G401.6 (cell line): ENCODE results near the gene ST6GALNAC2.
"Not testable (repeated sequence)": the region's sequence is repeated elsewhere in the genome, so short reads cannot be mapped to it uniquely, and the experiment has no call there.

Source experiments
- FAIRE-seq: peaks from 2 replicates; lab custom pipeline; 2012; peaks lifted over from hg19 to GRCh38; lab: Jason Lieb, UNC

Gene ST6GALNAC2

DNA sequence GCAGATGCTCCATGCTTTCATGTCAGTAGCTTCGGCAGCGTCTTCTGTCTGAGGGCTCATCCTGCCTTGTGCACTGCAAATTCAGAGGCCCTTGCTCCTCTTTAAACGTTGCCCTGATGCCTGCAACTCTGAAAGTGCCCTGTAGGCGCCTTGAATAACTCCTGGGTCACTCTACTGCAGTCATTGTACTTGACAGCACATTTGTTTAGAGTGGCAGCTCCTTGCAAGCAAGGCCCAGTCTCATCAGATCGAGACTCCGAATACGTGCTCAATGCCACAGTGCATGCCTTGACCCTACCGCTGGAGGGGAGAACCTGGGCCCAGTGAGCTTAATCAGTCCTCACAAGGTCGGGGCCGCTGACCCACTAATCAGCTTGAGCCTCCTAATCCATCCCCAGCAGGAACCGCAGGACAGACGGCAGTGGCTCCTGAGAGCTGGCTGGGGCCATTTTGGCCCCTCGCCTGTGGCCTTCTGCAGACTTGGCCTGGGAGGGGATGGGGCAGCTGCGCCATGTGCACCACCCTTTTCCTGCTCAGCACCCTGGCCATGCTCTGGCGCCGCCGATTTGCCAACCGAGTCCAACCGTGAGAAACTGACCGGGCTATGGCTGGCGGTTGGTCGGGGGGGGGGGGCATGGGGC, 45.9 kb downstream of the ST6GALNAC2 start, which contains the start of gene PRCD:
TSS of gene PRCD (plus strand) at position 414 of the 641 bp plus-strand sequence. CDS start at position 512, 98 bp downstream.
- no peak for FAIRE-seq

DNA sequence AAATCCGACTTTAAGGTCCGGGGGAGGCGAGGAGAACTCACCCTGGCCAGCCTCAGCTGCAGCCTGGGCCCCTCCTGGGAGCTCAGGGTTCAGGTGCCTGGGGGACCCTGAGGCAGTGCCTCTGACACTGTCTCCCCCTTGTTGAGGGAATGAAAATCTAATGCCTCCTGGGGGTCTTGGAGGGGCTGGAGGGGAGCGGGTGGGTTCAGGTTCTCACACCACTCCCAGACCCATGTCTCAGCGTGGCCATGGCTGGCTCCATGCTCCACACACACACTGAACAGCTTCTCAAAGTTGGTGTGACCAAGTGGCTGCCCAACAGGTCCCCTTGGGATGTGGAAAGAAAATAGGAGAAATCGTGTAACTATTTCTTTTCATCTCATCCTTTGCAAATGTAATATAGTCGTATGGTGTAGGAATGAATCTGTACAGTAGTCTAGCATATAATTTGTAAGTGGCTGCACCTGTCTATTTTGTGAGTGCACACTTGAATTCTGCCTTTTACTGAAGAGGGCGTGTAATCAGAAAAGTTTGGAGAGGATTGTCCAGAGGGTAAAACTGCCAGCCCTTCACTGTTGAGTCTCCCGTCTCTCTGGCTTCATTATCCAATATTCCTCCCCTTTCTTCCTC, 46.6 kb downstream of the ST6GALNAC2 start:
- no peak for FAIRE-seq

DNA sequence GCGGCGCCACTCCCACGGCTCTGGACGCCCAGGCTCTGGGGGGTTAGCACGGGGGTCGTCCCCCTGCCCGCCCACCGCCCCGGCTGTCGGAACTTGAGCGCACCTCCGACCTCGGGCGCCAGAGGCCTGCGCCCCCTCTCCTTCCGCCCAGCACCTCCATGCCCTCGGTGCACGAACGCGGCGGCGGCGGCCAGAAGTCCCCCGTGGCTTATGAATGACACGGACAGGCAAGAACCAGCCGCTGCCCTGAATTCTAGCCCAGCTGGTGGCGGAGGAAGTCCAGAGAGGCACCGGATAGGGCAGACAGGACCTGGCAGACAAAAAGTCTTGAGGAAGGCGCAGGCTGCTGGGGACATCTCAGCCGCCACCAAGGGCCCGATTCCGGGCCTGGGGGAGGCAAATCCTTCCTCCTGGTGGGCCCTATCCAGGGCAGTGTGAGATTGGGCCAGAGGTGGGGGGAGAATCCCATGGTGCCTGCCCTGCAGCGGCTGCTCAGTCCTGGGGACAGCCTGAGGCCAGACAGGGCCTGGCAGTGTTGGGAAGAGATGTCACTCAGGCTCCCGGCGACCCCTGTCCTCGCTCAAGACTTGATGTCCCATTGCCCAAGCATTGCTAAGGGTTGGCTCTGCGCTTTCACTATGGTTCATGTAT, 47.3 kb downstream of the ST6GALNAC2 start:
- no peak for FAIRE-seq

DNA sequence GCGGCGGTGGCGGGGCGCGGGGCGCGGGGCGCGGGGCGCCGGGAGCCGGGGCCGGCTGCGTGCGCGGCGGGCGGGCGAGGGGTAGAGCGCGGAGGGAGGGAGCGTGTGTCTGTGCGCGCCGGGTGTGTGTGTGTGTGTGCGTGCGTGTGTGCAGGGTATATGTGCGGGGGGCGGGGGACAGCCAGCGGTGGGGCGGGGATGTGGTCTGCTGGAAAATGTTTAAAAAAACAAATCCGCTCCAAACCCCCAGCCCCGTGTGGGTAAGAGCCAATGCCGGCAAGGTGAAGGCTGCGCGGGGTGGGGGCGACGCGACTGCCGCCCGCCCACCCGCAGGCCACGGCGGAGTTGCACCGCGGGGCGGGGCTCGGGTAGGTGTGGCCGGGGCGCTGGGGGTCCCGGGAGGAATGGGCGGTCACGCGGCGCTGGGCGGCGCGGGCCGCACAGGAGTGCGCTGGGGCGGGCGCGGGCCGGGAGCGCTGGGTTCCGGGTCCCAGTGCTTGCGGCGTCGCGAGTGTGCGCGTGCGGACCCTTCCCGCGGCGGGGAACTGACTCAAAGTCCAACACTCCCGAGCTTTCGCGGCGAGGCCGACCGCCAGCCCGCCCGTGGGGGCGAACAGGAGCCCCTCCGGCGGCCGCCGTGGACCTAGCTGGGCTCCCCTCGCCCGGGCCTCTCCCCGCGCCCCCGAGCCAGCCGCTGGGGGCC, 47.9 kb downstream of the ST6GALNAC2 start, which contains the start of gene CYGB:
TSS of gene CYGB (minus strand) at position 132 of the 703 bp plus-strand sequence. CDS start 167 bp downstream, outside the sequence.
- no peak for FAIRE-seq

DNA sequence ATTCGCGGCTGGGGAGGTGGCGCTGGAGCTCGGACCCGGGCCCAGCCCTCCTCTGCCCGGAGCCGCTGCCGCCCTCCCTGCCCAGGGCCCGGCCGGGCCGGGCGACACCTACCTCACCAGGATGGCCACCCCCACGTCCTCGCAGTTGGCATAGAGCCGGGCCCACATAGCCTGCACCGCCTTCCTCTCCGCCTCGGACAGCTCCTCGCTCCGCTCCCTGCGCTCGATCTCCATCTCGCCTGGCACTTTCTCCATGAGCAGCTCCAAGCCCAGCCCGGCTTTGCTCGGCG, 48.4 kb downstream of the ST6GALNAC2 start:
- no peak for FAIRE-seq

DNA sequence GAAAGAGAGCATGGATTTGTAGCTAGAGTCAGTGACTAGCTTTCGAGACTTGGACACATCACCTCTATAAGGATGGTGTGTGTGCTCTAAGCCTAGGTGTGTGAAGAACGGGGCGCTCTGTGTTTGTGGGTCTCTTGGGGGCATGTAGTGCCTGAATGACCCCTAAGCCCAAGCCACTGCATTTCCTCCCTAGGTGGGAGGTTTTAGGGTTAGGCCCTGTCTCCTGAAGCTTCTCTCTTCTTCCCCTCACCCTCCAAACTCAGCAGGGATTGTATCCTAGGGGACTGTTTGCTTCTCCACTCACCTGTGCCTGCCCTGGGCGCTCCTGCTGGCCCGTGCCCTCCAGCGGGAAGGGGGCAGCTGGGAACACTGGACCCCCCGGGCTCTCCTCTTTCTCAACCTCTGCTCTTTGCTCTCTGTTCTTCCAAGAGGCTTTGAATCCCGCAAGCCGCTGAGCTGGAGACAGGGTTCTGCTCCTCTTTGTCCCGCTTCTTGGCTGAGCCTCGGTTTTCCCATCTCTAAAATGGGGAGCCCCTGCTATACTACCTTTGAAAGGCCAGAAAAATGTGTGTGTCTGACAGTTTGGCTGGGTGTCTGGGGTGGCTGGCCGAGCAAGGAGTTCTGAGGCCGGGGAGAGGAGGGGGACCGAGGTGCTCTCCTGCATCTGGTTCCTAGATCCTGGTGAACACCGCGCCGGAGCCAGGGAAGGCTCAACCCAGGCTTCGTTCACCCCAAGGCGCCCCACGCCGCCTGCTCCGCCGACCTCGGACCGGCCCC, 49.0 kb downstream of the ST6GALNAC2 start:
- no peak for FAIRE-seq

DNA sequence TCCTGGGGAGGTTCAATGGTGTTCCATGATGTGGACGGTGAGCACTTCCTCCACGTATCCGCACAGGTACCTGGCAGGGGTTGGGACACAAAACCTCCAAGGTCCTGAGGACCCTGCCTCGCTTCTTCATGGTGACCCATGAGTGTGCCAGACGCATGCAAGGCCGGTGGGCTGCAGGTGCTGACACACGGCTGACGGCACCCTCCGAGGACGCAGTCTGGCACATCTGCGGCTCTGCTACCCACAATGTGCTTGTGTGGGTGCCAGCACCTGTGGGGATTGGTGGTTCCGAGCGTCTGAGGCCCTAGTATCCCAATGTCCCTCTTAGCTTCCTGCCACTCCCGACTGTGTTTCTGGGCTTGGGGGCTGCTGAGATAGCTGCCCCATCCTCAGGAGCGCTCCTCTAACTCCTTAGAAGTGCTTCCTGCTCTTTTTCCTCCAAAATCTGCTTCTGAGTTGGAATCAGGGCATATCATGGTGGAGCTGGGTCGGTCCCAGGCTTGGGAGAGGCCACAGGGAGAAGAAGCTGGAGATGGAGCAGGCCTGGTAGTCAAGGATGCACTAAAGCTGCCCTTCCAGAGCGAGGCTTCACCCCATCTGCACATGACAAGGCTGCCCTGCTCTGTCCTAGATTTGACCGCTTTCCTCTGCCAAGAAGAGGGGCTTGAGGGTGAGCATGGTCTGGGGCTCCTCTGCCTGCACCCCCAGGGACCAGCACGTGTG, 49.7 kb downstream of the ST6GALNAC2 start:
- no peak for FAIRE-seq

DNA sequence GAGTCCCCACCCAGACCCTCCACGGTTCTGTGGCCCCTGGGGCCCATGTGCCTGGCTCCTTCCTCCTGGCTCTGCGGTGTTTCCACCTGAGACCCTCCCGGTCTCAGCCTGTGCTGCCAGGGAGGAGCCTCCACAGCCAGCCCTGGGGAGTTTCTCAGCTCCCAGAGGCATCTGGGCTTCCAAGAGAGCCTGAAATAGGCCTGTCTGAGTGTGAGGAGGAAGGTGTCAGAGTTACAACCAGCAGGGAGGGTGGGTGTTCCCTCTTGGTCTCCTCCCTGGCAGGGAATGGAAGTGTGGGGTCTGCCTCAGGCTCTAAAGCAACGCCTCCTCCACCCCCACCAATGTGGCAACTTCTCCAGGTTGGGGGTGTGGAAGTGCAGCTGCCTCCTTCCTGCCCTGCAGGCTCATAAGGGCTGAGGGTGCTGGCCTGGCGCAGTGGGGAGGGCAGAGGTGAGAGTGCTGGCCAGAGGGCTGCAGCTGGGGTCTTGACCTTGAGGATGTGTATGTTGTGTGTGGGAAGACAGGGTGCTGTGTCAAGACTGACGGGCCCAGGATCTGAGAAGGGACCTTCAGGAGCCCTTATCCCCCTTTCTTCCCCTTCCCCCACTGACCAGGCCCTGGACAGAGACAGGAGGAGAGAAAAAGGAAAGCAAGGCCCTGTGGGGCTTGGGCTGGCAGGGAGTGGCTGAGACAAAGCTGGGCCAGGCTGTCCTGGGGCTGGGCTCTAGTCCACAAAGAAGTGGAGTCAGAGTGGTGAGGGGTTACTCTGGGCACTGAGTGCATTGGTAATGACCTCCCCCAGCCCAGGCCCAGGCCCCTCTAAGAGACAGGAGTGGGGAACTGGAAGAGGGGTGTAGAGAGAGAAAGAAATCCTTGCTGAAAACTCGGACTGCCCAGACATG, 50.6 kb downstream of the ST6GALNAC2 start:
- FAIRE-seq = no peak

DNA sequence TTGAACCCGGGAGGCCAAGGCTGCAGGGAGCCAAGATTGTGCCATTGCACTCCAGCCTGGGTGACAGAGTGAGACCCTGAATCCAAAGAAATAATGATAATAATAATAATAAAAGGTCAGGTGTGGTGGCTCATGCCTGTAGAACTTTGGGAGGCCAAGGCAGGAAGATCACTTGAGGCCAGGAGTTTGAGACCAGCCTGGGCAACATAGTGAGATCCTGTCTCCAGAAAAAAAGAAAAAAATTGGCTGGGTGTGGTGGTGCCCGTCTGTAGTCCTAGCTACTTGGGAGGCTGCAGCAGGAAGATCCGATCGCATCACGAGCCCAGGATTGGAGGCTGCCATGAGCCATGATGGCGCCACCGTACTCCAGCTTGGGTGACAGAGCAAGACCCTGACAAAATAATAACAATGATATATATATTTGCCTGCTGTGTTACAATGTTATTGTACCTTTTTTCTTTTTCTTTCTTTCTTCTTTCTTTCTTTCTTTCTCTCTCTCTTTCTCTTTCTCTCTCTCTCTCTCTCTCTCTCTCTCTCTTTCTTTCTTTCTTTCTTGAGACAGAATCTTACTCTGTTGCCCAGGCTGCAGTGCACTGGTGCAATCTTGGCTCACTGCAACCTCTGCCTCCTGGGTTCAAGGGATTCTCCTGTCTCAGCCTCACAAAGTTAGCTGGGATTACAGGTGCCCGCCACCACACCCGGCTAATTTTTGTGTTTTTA, 51.9 kb downstream of the ST6GALNAC2 start:
- FAIRE-seq = not testable (repeated sequence)

DNA sequence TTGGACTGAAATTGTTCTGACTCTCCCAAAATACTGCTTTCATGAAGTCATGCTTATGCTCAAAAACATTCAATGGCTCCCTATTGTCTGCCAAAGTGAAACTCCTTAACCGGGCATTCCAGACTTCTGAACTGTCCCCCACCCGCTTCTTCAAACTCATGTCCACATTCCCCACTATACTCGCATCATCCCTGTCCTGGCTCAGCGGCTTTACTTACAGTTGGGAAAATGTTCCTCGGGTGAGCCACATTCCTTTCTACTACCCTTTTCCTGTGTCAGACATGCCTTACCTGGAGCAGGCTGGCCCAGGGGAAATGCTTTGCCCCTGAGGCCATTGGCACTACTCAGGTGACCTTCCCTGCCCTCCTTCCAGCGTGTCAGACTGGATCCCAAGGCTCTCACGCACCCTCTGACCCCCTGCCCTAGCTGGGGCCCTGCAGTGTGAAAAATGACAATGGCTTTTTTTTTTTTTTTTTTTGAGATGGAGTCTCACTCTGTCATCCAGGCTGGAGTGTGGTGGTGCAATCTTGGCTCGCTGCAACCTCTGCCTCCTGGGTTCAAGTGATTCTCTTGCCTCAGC, 53.5 kb downstream of the ST6GALNAC2 start:
- no peak for FAIRE-seq

DNA sequence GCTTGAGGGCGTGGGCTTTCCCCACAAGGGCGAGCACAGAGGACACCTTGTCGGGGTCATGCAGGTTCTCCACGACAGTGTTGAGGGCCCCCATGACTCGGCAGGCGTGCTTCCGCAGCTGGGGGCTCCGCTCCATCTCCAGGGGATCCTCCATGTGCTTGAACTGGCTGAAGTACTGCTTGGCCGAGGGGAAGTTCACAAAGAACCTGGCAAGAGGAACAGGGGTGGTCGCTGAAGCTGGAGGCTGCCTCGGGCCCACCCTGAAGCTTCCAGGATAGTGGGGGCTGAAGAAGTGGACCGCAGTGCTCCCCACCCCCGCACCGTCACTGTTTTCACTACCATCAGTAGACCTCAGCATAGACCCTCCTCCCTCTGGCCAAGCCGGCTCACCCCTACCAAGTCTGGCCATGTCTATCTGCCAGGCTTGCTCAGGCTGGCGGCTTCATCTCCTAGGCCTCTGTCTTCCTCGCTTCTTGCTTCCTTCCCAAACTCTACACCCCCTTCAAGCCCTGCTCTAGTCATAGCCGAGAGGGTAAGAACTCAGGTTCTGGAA, 54.1 kb downstream of the ST6GALNAC2 start:
- FAIRE-seq = no peak

DNA sequence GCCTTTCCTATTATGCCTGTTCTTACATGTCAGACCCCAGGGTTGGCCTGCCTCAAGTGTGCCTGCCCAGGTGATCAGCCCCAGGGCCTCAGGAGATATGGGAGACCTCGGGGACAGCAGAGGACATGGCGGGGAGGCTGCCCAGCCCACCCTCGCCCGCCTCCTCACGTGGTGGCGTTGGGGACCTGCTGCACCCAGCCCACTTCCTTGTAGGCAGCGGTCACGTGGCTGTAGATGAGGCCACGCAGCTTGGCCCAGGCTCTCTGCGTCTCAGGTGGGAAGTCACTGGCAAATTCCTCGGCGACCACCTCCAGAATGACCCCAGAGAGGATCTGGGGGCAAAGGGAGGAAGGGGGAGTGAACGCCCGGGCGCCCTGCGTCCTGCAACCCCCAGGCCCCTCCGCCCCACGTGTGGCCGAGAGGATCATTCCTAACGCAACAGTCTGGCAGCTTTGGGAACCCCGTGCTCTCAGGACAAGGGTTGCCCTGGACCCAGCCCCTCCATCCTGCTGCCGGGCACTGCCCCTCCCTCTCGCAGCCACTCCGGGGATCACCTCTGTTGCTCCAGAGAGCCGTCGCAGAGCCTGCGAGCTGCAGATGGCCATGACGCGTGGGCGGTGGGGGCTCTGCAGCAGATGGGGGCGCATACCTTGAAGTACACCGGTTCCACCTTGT, 54.7 kb downstream of the ST6GALNAC2 start:
- no peak for FAIRE-seq

DNA sequence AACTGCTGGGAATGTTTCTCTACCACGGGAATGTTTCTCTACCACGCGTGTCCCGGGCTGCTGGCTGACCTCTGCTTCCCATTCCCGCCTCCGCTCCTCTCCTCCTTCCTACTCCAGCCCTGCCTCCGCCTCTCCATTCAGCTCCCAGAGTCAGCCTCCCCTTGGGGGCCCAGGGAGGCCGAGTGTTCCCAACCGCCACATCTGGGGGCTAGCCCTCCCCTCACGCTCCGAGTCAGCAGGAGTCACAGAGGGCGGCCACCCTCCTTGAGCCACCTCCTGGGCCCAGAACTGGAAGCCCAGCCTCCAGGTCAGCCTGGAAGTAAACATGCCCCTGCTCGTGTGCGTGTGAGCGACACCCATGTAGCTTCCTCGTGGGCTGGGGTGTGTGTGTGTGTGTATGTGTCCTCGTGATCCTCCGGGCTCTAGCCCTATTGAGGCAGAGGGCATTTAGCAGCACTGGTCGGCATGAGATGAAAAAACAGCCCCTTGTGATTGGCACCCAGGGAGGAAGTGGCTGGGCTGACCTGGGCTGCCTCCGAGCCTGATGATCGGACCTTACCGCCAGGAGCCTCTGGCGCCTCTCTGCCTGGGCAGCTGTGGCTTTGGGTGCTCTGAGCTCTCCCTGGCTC, 55.5 kb downstream of the ST6GALNAC2 start:
- FAIRE-seq = no peak

DNA sequence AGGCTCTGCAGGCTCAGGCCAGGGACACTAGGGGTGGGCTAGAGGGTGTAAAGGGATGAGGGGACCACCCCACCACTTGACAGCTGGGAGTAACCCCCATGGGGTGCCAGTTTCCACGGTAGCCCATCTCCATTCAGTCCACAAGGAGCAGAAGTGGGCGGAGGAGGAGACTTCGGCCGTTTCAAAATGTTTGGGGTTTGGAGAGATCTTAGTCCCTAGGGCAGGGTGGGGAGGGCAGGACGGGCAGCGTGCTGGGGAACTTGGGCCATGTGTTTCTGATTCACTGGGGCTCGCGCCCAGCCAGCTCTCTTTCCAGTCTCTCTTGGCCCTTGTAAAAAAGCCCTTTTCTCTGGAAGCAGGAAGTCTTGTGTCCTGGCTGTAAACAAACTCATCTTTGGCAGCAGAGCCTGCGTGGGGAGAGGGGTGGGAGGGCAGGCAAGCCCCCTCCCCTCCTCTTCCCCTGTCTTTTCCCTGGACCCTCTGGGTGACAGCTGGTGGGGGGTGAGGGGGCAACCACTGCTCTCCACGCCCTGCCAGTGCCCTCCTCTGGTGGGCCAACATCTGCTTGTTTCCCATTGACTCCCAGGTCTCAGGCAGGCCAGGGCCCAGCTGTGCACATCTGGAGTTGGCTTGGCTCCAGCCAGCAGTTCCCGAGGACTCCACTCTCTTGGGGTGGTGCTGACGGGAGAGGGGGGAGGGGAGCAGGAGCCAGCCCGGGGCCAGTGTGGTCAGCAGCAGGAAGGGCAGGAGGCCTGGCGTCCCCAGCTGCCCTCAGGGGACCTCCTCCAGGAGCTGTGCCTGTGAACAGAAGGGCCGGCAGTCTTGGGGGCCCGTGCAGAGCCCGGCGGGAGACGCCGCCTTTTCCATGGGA, 56.2 kb downstream of the ST6GALNAC2 start:
- FAIRE-seq = no peak

DNA sequence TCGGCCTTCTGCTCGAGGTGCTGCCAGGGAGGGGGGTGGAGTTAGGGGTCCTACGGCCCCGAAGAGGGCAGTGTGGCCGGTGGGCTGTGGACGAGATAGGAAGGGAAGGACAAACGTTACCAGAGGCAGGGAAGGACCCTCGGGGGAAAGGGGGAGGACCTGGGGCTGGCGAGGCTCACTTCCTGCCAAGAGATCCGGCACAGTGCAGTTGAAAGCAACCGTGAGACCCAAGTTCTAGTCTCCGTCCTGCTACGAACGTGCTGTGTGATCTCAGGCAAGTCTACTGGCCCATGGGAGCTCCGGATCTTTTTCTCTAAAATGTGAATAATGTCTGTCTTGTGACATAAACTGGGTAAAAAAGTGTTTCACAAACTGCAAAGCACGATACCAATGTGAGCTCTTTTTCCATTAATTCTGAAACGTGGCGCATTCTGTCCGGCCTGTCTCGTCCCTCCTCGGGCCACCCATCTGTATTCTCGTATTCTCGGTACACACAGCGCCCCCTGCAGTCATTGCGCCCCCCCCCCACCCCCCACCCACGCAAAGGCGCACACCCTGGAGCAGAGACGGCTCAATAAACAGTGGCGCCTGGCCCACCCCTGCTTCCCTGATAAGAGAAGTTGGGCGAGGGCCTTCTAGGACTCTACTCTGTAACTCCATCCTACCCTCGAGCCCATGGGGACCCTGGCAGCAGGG, 57.0 kb downstream of the ST6GALNAC2 start:
- no peak for FAIRE-seq

DNA sequence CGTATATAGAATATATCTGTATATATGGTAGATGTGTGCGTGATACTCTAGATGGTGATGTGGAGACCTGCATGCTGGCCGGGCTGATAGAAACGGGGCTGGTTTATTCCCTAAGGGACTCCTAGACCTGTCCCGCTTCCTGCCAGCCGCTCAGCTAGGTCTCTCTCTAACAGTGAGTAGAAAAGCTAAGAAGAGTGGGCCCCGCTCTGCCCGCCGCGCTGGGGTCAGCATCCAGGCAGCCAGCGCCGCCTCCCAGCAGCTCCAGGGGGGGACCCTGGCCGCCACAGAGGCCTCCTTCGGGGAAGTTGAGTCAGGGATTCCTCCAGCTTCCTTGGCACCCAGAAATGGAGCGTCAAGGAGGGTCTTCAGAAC, 57.5 kb downstream of the ST6GALNAC2 start:
- FAIRE-seq = no peak
